Testis (tissue), 2 donors: ENCODE measurements around the gene C1orf210.

ENCODE experiments used
- POLR2A ChIP-seq: fragments of 450-650 bp; IDR thresholded peaks from one replicate; pipeline ENCODE4 v1.6.1; 2017; ENCODE audit warnings: antibody characterized with exemption, mild to moderate bottlenecking, moderate library complexity
- TF ChIP-seq, protein P1 (sequence below), 3 experiments: fragments of 450-650 bp in 2 of 3; fragments of 200-600 bp in 1 of 3; sonication (generic) in 1 of 3; IDR thresholded peaks; one replicate each; pipeline ENCODE4 v1.5.1; 2016 to 2019; ENCODE audit warnings: antibody characterized with exemption in 3 of 3, mild to moderate bottlenecking in 2 of 3, moderate library complexity in 1 of 3

DNA sequence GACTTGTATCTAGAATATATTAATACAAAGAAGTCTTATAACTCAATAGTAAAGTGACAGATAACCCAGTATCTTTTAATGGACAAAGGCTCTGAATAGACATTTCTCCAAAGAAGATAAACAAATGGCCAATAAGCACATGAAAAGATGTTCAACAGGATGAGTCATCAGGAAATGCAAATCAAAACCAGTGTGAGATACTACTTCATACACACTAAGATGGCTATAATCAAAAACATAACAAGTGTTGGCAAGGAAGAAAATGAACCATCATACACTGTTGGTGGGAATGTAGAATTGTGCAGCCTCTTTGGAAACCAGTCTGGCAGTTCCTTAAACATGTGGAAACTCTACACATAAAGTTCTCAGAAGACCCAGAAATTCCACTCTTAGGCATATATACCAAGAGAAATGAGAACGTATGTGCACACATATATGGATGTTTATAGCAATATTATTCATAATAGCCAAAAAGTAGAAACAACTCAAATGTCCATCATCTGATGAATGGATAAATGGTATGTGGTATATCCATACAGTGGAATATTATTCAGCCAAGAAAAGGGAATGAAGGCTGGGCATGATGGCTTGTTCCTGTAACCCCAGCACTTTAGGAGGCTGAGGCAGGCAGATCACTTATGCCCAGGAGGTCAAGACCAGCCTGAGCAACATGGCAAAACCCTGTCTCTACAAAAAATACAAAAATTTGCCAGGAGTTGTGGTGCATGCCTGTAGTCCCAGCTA, 42.3 kb upstream of the C1orf210 start:
- TF ChIP-seq, protein P1, sequence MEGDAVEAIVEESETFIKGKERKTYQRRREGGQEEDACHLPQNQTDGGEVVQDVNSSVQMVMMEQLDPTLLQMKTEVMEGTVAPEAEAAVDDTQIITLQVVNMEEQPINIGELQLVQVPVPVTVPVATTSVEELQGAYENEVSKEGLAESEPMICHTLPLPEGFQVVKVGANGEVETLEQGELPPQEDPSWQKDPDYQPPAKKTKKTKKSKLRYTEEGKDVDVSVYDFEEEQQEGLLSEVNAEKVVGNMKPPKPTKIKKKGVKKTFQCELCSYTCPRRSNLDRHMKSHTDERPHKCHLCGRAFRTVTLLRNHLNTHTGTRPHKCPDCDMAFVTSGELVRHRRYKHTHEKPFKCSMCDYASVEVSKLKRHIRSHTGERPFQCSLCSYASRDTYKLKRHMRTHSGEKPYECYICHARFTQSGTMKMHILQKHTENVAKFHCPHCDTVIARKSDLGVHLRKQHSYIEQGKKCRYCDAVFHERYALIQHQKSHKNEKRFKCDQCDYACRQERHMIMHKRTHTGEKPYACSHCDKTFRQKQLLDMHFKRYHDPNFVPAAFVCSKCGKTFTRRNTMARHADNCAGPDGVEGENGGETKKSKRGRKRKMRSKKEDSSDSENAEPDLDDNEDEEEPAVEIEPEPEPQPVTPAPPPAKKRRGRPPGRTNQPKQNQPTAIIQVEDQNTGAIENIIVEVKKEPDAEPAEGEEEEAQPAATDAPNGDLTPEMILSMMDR (IDR thresholded peaks at IDR 0.05) = no peak
- TF ChIP-seq POLR2A = no peak
